SU-DHL-6 (cell line): ENCODE results near the gene SUN5.

ENCODE experiments used
- H2AFZ ChIP-seq: fragments of 200-600 bp; sonication (generic); 2 replicates; pipeline ENCODE4 v1.6.1; 2014; ENCODE audit warnings: low read depth, mild to moderate bottlenecking, moderate library complexity, mixed read lengths, antibody characterized with exemption, low read length; ENCODE audit not compliant: severe bottlenecking
- H3F3A ChIP-seq: fragments of 200-600 bp; shearing (Covaris generic); 2 replicates; pipeline ENCODE4 v1.6.0; 2016; ENCODE audit warnings: antibody characterized with exemption, mild to moderate bottlenecking; ENCODE audit not compliant: insufficient read depth
- H3K27ac ChIP-seq: fragments of 200-600 bp; sonication (generic); 2 replicates; pipeline ENCODE4 v1.5.1; 2016; ENCODE audit warnings: low read depth, mild to moderate bottlenecking, low read length, moderate library complexity, mixed read lengths
- H3K27me3 ChIP-seq: fragments of 200-600 bp; sonication (generic), shearing (Covaris generic); 2 replicates; pipeline ENCODE4 v1.6.0; 2014; ENCODE audit warnings: mild to moderate bottlenecking, low read length
- H3K36me3 ChIP-seq: fragments of 200-600 bp; sonication (generic); 2 replicates; pipeline ENCODE4 v1.6.1; 2014; ENCODE audit warnings: mild to moderate bottlenecking, low read length, mixed read lengths
- H3K4me2 ChIP-seq: fragments of 300-600, 200-600 bp; shearing (Covaris generic), sonication (generic); 2 replicates; pipeline ENCODE4 v1.6.0; 2014; ENCODE audit warnings: low read length, low read depth, mild to moderate bottlenecking; ENCODE audit not compliant: poor library complexity, severe bottlenecking
- H3K4me3 ChIP-seq: fragments of 200-600 bp; sonication (generic); 2 replicates; pipeline ENCODE4 v1.5.1; 2014; ENCODE audit warnings: antibody characterized with exemption, low read length, mild to moderate bottlenecking, mixed read lengths; ENCODE audit not compliant: insufficient read depth, poor library complexity, severe bottlenecking
- H3K79me2 ChIP-seq: fragments of 200-600 bp; sonication (generic); 2 replicates; pipeline ENCODE4 v1.6.1; 2014; ENCODE audit warnings: mild to moderate bottlenecking, low read length, moderate library complexity; ENCODE audit not compliant: insufficient read depth
- H3K9ac ChIP-seq: fragments of 200-600 bp; sonication (generic); 2 replicates; pipeline ENCODE4 v1.7.0; 2014; ENCODE audit warnings: mild to moderate bottlenecking, low read length
- H3K9me2 ChIP-seq: fragments of 200-600 bp; sonication (generic); replicated peaks from 2 replicates; pipeline ENCODE4 v1.6.1; 2014; ENCODE audit warnings: low read length; ENCODE audit not compliant: insufficient read depth
- H3K9me3 ChIP-seq: fragments of 200-600 bp; sonication (generic); 2 replicates; pipeline ENCODE4 v1.6.1; 2014; ENCODE audit warnings: low read length, mixed read lengths; ENCODE audit not compliant: insufficient read depth
- H4K20me1 ChIP-seq: fragments of 200-600 bp; sonication (generic); 2 replicates; pipeline ENCODE4 v1.6.1; 2014; ENCODE audit warnings: low read depth, mild to moderate bottlenecking, antibody characterized with exemption, low read length, moderate library complexity, mixed read lengths
- EZH2phosphoT487 ChIP-seq: fragments of 200-600 bp; sonication (generic), shearing (Covaris generic); conservative IDR thresholded peaks from 2 replicates; pipeline ENCODE4 v1.6.1; 2018; ENCODE audit warnings: mild to moderate bottlenecking, antibody characterized with exemption, low read length, moderate library complexity, mixed read lengths
- TF ChIP-seq, protein P1 (sequence below): fragments of 200-600 bp; sonication (generic); IDR thresholded peaks from one replicate; pipeline ENCODE4 v1.5.1; 2017; ENCODE audit warnings: antibody characterized with exemption, mild to moderate bottlenecking, low read length, moderate library complexity; ENCODE audit not compliant: insufficient read depth, poor library complexity, severe bottlenecking

Gene SUN5

DNA sequence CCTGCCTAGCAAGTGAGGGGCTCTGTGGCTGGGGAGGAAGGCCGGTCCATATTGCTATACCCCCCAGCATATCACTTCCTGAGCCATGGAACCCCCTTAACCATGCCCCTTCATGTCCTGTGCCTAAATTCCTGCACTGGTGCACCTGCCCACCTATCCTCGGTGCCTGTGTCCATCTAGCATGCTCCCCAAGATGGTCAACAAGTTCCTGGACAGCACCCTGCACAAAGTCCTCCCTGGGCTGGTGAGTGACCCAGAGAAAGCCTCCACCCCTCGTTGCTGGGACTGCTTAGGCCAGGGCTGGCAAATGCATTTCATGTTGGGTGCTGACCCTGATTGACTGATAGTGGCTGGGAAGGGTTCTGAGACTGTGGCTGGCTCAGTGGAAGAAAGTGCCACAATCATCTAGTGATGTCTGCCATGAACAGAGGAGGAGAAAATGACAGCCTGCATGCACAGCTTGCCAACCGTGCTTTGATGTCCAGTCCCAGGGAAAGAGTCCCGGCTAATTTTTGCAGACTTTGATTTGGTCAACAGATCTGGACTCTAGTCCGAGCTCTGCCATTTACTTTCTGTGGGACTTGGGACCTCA, 30.8 kb upstream of the SUN5 start:
- Histone ChIP-seq H4K20me1 (no peaks in the 10 kb centered on the region), H3F3A (no peaks in the 10 kb centered on the region), H3K9me3 (no peaks in the 10 kb centered on the region), H3K4me3 (no peak overlapping the region), H3K27me3 (no peaks in the 10 kb centered on the region), H3K36me3 (no peaks in the 10 kb centered on the region), H3K79me2 (no peaks in the 10 kb centered on the region), H3K9me2 (no peaks in the 10 kb centered on the region), H3K9ac (no peak overlapping the region), H3K4me2 (no peak overlapping the region), H2AFZ (no peak overlapping the region), H3K27ac (no peak overlapping the region)
- TF ChIP-seq EZH2phosphoT487 = no peak
- TF ChIP-seq, protein P1, sequence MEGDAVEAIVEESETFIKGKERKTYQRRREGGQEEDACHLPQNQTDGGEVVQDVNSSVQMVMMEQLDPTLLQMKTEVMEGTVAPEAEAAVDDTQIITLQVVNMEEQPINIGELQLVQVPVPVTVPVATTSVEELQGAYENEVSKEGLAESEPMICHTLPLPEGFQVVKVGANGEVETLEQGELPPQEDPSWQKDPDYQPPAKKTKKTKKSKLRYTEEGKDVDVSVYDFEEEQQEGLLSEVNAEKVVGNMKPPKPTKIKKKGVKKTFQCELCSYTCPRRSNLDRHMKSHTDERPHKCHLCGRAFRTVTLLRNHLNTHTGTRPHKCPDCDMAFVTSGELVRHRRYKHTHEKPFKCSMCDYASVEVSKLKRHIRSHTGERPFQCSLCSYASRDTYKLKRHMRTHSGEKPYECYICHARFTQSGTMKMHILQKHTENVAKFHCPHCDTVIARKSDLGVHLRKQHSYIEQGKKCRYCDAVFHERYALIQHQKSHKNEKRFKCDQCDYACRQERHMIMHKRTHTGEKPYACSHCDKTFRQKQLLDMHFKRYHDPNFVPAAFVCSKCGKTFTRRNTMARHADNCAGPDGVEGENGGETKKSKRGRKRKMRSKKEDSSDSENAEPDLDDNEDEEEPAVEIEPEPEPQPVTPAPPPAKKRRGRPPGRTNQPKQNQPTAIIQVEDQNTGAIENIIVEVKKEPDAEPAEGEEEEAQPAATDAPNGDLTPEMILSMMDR = no peak

DNA sequence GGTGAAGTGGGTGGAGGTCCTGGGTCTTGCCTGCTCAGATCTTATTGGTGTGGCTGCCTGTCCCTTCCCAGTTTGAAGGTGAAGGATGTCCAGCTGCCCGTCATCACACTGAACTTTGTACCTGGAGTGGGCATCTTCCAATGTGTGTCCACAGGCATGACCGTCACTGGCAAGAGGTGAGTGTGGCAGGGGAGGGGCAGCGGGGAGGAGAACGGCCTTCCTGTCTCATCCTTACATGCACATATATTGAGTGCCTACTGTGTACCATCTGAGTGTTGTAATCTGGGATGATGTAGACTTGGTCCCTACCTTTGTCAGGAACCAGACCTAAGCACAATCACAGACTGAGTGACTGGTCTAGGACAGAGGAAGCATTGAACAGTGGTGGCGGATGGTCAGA, 29.9 kb upstream of the SUN5 start:
- Histone ChIP-seq H3K9me2 (no peaks in the 10 kb centered on the region), H3K9me3 (no peaks in the 10 kb centered on the region), H3K27me3 (no peaks in the 10 kb centered on the region), H3K36me3 (no peaks in the 10 kb centered on the region), H2AFZ (no peak overlapping the region), H3K79me2 (no peaks in the 10 kb centered on the region), H3K27ac (no peak overlapping the region), H3F3A (no peaks in the 10 kb centered on the region), H4K20me1 (no peaks in the 10 kb centered on the region), H3K9ac (no peak overlapping the region), H3K4me2 (no peak overlapping the region), H3K4me3 (no peak overlapping the region)
- TF ChIP-seq, protein P1 = no peak
- TF ChIP-seq EZH2phosphoT487 = no peak

DNA sequence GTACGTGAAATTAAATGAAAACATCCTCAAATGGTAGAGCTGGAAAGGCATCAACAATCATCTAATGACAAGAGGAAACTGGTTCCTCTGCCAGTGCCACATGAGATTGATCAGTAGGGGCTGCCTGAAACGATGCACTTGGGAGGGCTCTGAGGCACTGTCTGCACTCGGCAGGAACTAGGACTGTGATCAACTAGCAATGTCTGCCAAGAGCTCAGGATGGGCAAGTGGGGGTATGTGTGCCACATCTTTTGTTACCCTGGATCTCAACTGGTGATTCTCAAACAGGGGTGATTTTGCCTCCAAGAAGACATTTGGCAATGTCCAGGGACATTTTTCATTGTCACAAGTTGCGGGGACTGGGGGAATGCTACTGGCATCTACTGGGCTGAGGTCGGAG, 29.1 kb upstream of the SUN5 start:
- no peak overlapping the region for H3K4me2 ChIP-seq
- no peaks in the 10 kb centered on the region for H4K20me1 ChIP-seq
- no peak overlapping the region for H3K27ac ChIP-seq
- no peaks in the 10 kb centered on the region for H3K79me2 ChIP-seq
- H3K4me3 ChIP-seq = no peak overlapping the region
- TF ChIP-seq, protein P1 = no peak
- TF ChIP-seq EZH2phosphoT487 = no peak
- no peaks in the 10 kb centered on the region for H3K27me3 ChIP-seq
- no peaks in the 10 kb centered on the region for H3K9me3 ChIP-seq
- H3F3A ChIP-seq = no peaks in the 10 kb centered on the region
- no peak overlapping the region for H3K9ac ChIP-seq
- no peaks in the 10 kb centered on the region for H3K9me2 ChIP-seq
- no peak overlapping the region for H2AFZ ChIP-seq
- no peaks in the 10 kb centered on the region for H3K36me3 ChIP-seq
